Activated naive CD8-positive, alpha-beta T cell treated with anti-CD3 and anti-CD28 coated beads, Interleukin-2, amount 50 U/mL, for 24 hours (primary cell): ENCODE data around the gene DIS3L2.

ENCODE experiments used
- ATAC-seq: fragments of 150-1000 bp; cut with Tn5 transposase; one replicate; pipeline ENCODE4 v1.10.0; 2021
- DNase-seq: peaks from one replicate; pipeline ENCODE4 v3.0.0; 2021
- H3K27ac Mint-ChIP-seq: one replicate; pipeline ENCODE4 v1.8.0; 2021; ENCODE audit warnings: mild to moderate bottlenecking, mixed read lengths
- H3K27me3 Mint-ChIP-seq: one replicate; pipeline ENCODE4 v1.8.0; 2021; ENCODE audit warnings: mixed read lengths
- H3K36me3 Mint-ChIP-seq: one replicate; pipeline ENCODE4 v1.8.0; 2021; ENCODE audit warnings: low read depth, mixed read lengths
- H3K4me1 Mint-ChIP-seq: one replicate; pipeline ENCODE4 v1.8.0; 2021; ENCODE audit warnings: mixed read lengths
- H3K4me3 Mint-ChIP-seq: one replicate; pipeline ENCODE4 v1.8.0; 2021; ENCODE audit warnings: mild to moderate bottlenecking, moderate library complexity, mixed read lengths
- H3K9me3 Mint-ChIP-seq: one replicate; pipeline ENCODE4 v1.8.0; 2021; ENCODE audit warnings: mixed read lengths

DIS3L2 gene

GRCh38 chr2:231965102-231965501 is 3.6 kb downstream of the DIS3L2 start:
- Mint-ChIP-seq H3K4me3 (no peak overlapping the region), H3K9me3 (peaks cover 8% of the 10 kb centered on the region), H3K27ac (no peak overlapping the region), H3K4me1 (peaks cover 45% of the 10 kb centered on the region), H3K27me3 (no peaks in the 10 kb centered on the region), H3K36me3 (peaks cover 11% of the 10 kb centered on the region)
- DNase-seq, result no peak
- ATAC-seq, result no peak

GRCh38 chr2:231966886-231967285 is 5.4 kb downstream of the DIS3L2 start:
- peaks cover 8% of the 10 kb centered on the region for H3K9me3 Mint-ChIP-seq
- H3K27ac Mint-ChIP-seq, result no peak overlapping the region
- H3K4me3 Mint-ChIP-seq, result no peak overlapping the region
- DNase-seq, result no peak
- peaks cover 9% of the 10 kb centered on the region for H3K36me3 Mint-ChIP-seq
- H3K4me1 Mint-ChIP-seq, result peaks cover 37% of the 10 kb centered on the region
- no peak for ATAC-seq
- H3K27me3 Mint-ChIP-seq, result no peaks in the 10 kb centered on the region

GRCh38 chr2:231968820-231969219 is 7.3 kb downstream of the DIS3L2 start:
- H3K9me3 Mint-ChIP-seq, result peaks cover 5% of the 10 kb centered on the region
- no peak for DNase-seq
- no peaks in the 10 kb centered on the region for H3K27me3 Mint-ChIP-seq
- H3K27ac Mint-ChIP-seq, result no peak overlapping the region
- H3K4me1 Mint-ChIP-seq, result peaks cover 22% of the 10 kb centered on the region
- no peak overlapping the region for H3K4me3 Mint-ChIP-seq
- H3K36me3 Mint-ChIP-seq, result peaks cover 10% of the 10 kb centered on the region
- ATAC-seq, result no peak

GRCh38 chr2:231970461-231970860 is 8.9 kb downstream of the DIS3L2 start:
- Mint-ChIP-seq H3K4me1 (peaks cover 9% of the 10 kb centered on the region), H3K27ac (no peak overlapping the region), H3K9me3 (peaks cover 5% of the 10 kb centered on the region), H3K4me3 (no peak overlapping the region), H3K27me3 (no peaks in the 10 kb centered on the region), H3K36me3 (peaks cover 10% of the 10 kb centered on the region)
- DNase-seq (no peak), ATAC-seq (no peak)

GRCh38 chr2:231975001-231975400 is 13.5 kb downstream of the DIS3L2 start:
- no peak for DNase-seq
- Mint-ChIP-seq H3K27me3 (no peaks in the 10 kb centered on the region), H3K36me3 (peaks cover 10% of the 10 kb centered on the region), H3K4me1 (peaks cover 3% of the 10 kb centered on the region), H3K4me3 (no peak overlapping the region), H3K9me3 (no peaks in the 10 kb centered on the region), H3K27ac (no peak overlapping the region)
- ATAC-seq, result no peak

- Mint-ChIP-seq H3K27me3 (no peaks in the 10 kb centered on the region), H3K4me3 (no peak overlapping the region), H3K9me3 (no peaks in the 10 kb centered on the region), H3K4me1 (peaks cover 10% of the 10 kb centered on the region), H3K27ac (no peak overlapping the region), H3K36me3 (peaks cover 9% of the 10 kb centered on the region)
- no peak for ATAC-seq
- no peak for DNase-seq
Measured at GRCh38 chr2:231977430-231977829, 15.9 kb downstream of the DIS3L2 start.

GRCh38 chr2:231984992-231985391 is 23.5 kb downstream of the DIS3L2 start:
- H3K4me3 Mint-ChIP-seq, result no peak overlapping the region
- ATAC-seq (no peak), DNase-seq (no peak)
- no peak overlapping the region for H3K27ac Mint-ChIP-seq
- peaks cover 7% of the 10 kb centered on the region for H3K36me3 Mint-ChIP-seq
- no peaks in the 10 kb centered on the region for H3K27me3 Mint-ChIP-seq
- H3K4me1 Mint-ChIP-seq, result peaks cover 25% of the 10 kb centered on the region
- H3K9me3 Mint-ChIP-seq, result no peaks in the 10 kb centered on the region

- Mint-ChIP-seq H3K27ac (no peak overlapping the region), H3K4me1 (peaks cover 19% of the 10 kb centered on the region), H3K27me3 (no peaks in the 10 kb centered on the region), H3K9me3 (no peaks in the 10 kb centered on the region), H3K36me3 (peaks cover 7% of the 10 kb centered on the region), H3K4me3 (no peak overlapping the region)
- ATAC-seq (no peak), DNase-seq (no peak)
Measured at GRCh38 chr2:231985823-231986261, 24.3 kb downstream of the DIS3L2 start.

GRCh38 chr2:231987124-231987727 is 25.7 kb downstream of the DIS3L2 start:
- Mint-ChIP-seq H3K27me3 (no peaks in the 10 kb centered on the region), H3K4me1 (peaks cover 19% of the 10 kb centered on the region), H3K27ac (no peak overlapping the region), H3K36me3 (peaks cover 6% of the 10 kb centered on the region), H3K9me3 (no peaks in the 10 kb centered on the region), H3K4me3 (no peak overlapping the region)
- DNase-seq (no peak), ATAC-seq (no peak)

GRCh38 chr2:231988179-231988866 is 26.8 kb downstream of the DIS3L2 start:
- peaks cover 6% of the 10 kb centered on the region for H3K36me3 Mint-ChIP-seq
- no peaks in the 10 kb centered on the region for H3K27me3 Mint-ChIP-seq
- H3K27ac Mint-ChIP-seq, result no peak overlapping the region
- no peaks in the 10 kb centered on the region for H3K9me3 Mint-ChIP-seq
- H3K4me3 Mint-ChIP-seq, result no peak overlapping the region
- H3K4me1 Mint-ChIP-seq, result peaks cover 23% of the 10 kb centered on the region
- DNase-seq (no peak), ATAC-seq (no peak)

- no peaks in the 10 kb centered on the region for H3K27me3 Mint-ChIP-seq
- DNase-seq (no peak), ATAC-seq (no peak)
- peaks cover 1% of the 10 kb centered on the region for H3K36me3 Mint-ChIP-seq
- H3K9me3 Mint-ChIP-seq, result no peaks in the 10 kb centered on the region
- no peak overlapping the region for H3K4me3 Mint-ChIP-seq
- H3K27ac Mint-ChIP-seq, result no peak overlapping the region
- H3K4me1 Mint-ChIP-seq, result peaks cover 29% of the 10 kb centered on the region
Measured at GRCh38 chr2:231991664-231992063, 30.2 kb downstream of the DIS3L2 start.

- DNase-seq (no peak), ATAC-seq (no peak)
- Mint-ChIP-seq H3K4me1 (peaks cover 29% of the 10 kb centered on the region), H3K9me3 (no peaks in the 10 kb centered on the region), H3K27me3 (no peaks in the 10 kb centered on the region), H3K27ac (no peak overlapping the region), H3K4me3 (no peak overlapping the region), H3K36me3 (peaks cover 1% of the 10 kb centered on the region)
Measured at GRCh38 chr2:231992888-231993287, 31.4 kb downstream of the DIS3L2 start.

GRCh38 chr2:231996797-231997540 is 35.5 kb downstream of the DIS3L2 start:
- no peak for DNase-seq
- no peak overlapping the region for H3K4me3 Mint-ChIP-seq
- no peaks in the 10 kb centered on the region for H3K9me3 Mint-ChIP-seq
- no peak overlapping the region for H3K27ac Mint-ChIP-seq
- no peaks in the 10 kb centered on the region for H3K27me3 Mint-ChIP-seq
- H3K4me1 Mint-ChIP-seq, result peaks cover 27% of the 10 kb centered on the region
- ATAC-seq, result no peak
- H3K36me3 Mint-ChIP-seq, result peaks cover 1% of the 10 kb centered on the region

- ATAC-seq (no peak), DNase-seq (no peak)
- Mint-ChIP-seq H3K4me1 (peaks cover 29% of the 10 kb centered on the region), H3K36me3 (peaks cover 5% of the 10 kb centered on the region), H3K27me3 (no peaks in the 10 kb centered on the region), H3K9me3 (no peaks in the 10 kb centered on the region), H3K27ac (no peak overlapping the region), H3K4me3 (no peak overlapping the region)
Measured at GRCh38 chr2:231998046-231998445, 36.5 kb downstream of the DIS3L2 start.

GRCh38 chr2:232000439-232000838 is 38.9 kb downstream of the DIS3L2 start:
- H3K27ac Mint-ChIP-seq, result no peak overlapping the region
- DNase-seq, result no peak

More at GRCh38 chr2:232000439-232000838, 38.9 kb downstream of the DIS3L2 start:
- H3K9me3 Mint-ChIP-seq, result no peaks in the 10 kb centered on the region
- peaks cover 20% of the 10 kb centered on the region for H3K4me1 Mint-ChIP-seq
- no peak for ATAC-seq
- peaks cover 6% of the 10 kb centered on the region for H3K36me3 Mint-ChIP-seq
- no peaks in the 10 kb centered on the region for H3K27me3 Mint-ChIP-seq
- H3K4me3 Mint-ChIP-seq, result no peak overlapping the region
